H7 (cell line): Measurements from ENCODE around the gene NUTM2D. TPM values are rescaled to one million over a fixed set of nuclear protein-coding genes. Genes with fewer than 3 reads are reported as not detected.
"Not testable (repeated sequence)": the region's sequence is repeated elsewhere in the genome, so short reads cannot be mapped to it uniquely, and the experiment has no call there.

Experiments
- DNase-seq: peaks from one replicate; pipeline ENCODE4 v3.0.0; 2012
- H3K27me3 ChIP-seq: 2 replicates; pipeline ENCODE4 v1.6.0; 2011; ENCODE audit warnings: mild to moderate bottlenecking, low read length; ENCODE audit not compliant: control insufficient read depth, insufficient read depth
- H3K36me3 ChIP-seq: replicated peaks from 2 replicates; pipeline ENCODE4 v1.5.1; 2011; ENCODE audit warnings: low read length; ENCODE audit not compliant: control insufficient read depth, insufficient read depth
- H3K4me3 ChIP-seq: 2 replicates; pipeline ENCODE4 v1.5.1; 2011; ENCODE audit warnings: low read depth, mild to moderate bottlenecking, control low read depth, low read length, moderate library complexity; ENCODE audit not compliant: insufficient read depth
- total RNA-seq: library from RNA; depleted of rRNA; stranded (reverse); fragments of >200 nt; shearing (Covaris generic); gene quantifications from 2 replicates; pipeline ENCODE4 v1.2.3, GENCODE V29; 2014; rRNA removed

The NUTM2D gene
- 1.4 and 3.4 TPM in 2 replicates for total RNA-seq

- not testable (repeated sequence) for H3K27me3 ChIP-seq, H3K4me3 ChIP-seq, DNase-seq, H3K36me3 ChIP-seq
These were observed at the start of gene NUTM2D for GRCh38 chr10:87357444-87357843. NUTM2D (plus strand) TSS chr10:87357744; CDS start chr10:87358266, 522 bp downstream.

- not testable (repeated sequence) for DNase-seq, H3K4me3 ChIP-seq, H3K36me3 ChIP-seq, H3K27me3 ChIP-seq
These were observed 48.8 kb upstream of the NUTM2D start for GRCh38 chr10:87308702-87309101.

GRCh38 chr10:87309657-87310056, 47.9 kb upstream of the NUTM2D start:
- not testable (repeated sequence) for DNase-seq, H3K27me3 ChIP-seq, H3K4me3 ChIP-seq, H3K36me3 ChIP-seq

GRCh38 chr10:87311521-87311920, 46.0 kb upstream of the NUTM2D start:
- H3K36me3 ChIP-seq, DNase-seq, H3K4me3 ChIP-seq, H3K27me3 ChIP-seq: not testable (repeated sequence)

GRCh38 chr10:87313649-87314359, 43.7 kb upstream of the NUTM2D start:
- not testable (repeated sequence) for H3K27me3 ChIP-seq, H3K36me3 ChIP-seq, H3K4me3 ChIP-seq, DNase-seq

- H3K27me3 ChIP-seq, H3K36me3 ChIP-seq, H3K4me3 ChIP-seq, DNase-seq: not testable (repeated sequence)
These were observed 43.1 kb upstream of the NUTM2D start for GRCh38 chr10:87314360-87314973.

- not testable (repeated sequence) for H3K27me3 ChIP-seq, DNase-seq
These were observed 36.0 kb upstream of the NUTM2D start for GRCh38 chr10:87321505-87321904.

GRCh38 chr10:87324559-87324958, 33.0 kb upstream of the NUTM2D start:
- H3K36me3 ChIP-seq, H3K27me3 ChIP-seq, DNase-seq, H3K4me3 ChIP-seq: not testable (repeated sequence)

More at GRCh38 chr10:87321505-87321904, 36.0 kb upstream of the NUTM2D start:
- not testable (repeated sequence) for H3K36me3 ChIP-seq, H3K4me3 ChIP-seq

- not testable (repeated sequence) for H3K4me3 ChIP-seq, H3K27me3 ChIP-seq, H3K36me3 ChIP-seq, DNase-seq
These were observed 29.6 kb upstream of the NUTM2D start for GRCh38 chr10:87327958-87328357.

- not testable (repeated sequence) for H3K36me3 ChIP-seq, H3K27me3 ChIP-seq, DNase-seq, H3K4me3 ChIP-seq
These were observed 28.4 kb upstream of the NUTM2D start for GRCh38 chr10:87329131-87329530.

GRCh38 chr10:87332687-87333086, 24.9 kb upstream of the NUTM2D start:
- H3K36me3 ChIP-seq, H3K27me3 ChIP-seq, H3K4me3 ChIP-seq, DNase-seq: not testable (repeated sequence)

GRCh38 chr10:87340411-87340810, 17.1 kb upstream of the NUTM2D start:
- not testable (repeated sequence) for H3K27me3 ChIP-seq, H3K36me3 ChIP-seq, DNase-seq, H3K4me3 ChIP-seq

GRCh38 chr10:87341546-87342142, 15.9 kb upstream of the NUTM2D start:
- not testable (repeated sequence) for DNase-seq, H3K36me3 ChIP-seq, H3K27me3 ChIP-seq
- H3K4me3 ChIP-seq = peak overlapping the region; percentile 62

- H3K27me3 ChIP-seq, H3K36me3 ChIP-seq: not testable (repeated sequence)
- peak overlapping the region; percentile 62 for H3K4me3 ChIP-seq
- peak; percentile 53 for DNase-seq
These were observed 15.3 kb upstream of the NUTM2D start for GRCh38 chr10:87342249-87342710.

- H3K36me3 ChIP-seq, H3K27me3 ChIP-seq, DNase-seq: not testable (repeated sequence)
- peak overlapping the region; percentile 42 for H3K4me3 ChIP-seq
These were observed 14.8 kb upstream of the NUTM2D start for GRCh38 chr10:87342711-87343258.
